Measurements from ENCODE around the gene ADAMTS4.
A peak's percentile ranks its signal among the peaks of the same experiment; 100 is the strongest.

ADAMTS4 gene

GRCh38 chr1:161177936-161178244, 21.0 kb downstream of the ADAMTS4 start:
- H3K4me2 ChIP-seq (ENCODE audit: low read length) = peak overlapping the region; percentile 94
- H3K9me3 ChIP-seq (ENCODE audit: control insufficient read depth, insufficient read depth, low read length) = no peaks in the 10 kb centered on the region
- peaks cover 16% of the 10 kb centered on the region for H3K79me2 ChIP-seq (ENCODE audit: control insufficient read depth, low read length)
- H3K27me3 ChIP-seq (ENCODE audit: control insufficient read depth, low read length) = no peaks in the 10 kb centered on the region
- H3K9me2 ChIP-seq (replicated peaks; ENCODE audit: control insufficient read depth, low read length) = no peaks in the 10 kb centered on the region
- H3K4me3 ChIP-seq (ENCODE audit: low read length) = peak overlapping the region; percentile 99
- peaks cover 26% of the 10 kb centered on the region for H3K36me3 ChIP-seq (ENCODE audit: control insufficient read depth, low read length)
- 0 out of 2 replicates have a peak, but pooled peaks cover 2% of the 10 kb centered on the region for H3F3A ChIP-seq (ENCODE audit: control insufficient read depth, insufficient read depth)
- no peaks in the 10 kb centered on the region for H4K20me1 ChIP-seq (ENCODE audit: control insufficient read depth, insufficient read depth, low read depth, low read length)
- peaks cover 30% of the 10 kb centered on the region for H3K4me1 ChIP-seq (ENCODE audit: control insufficient read depth, low read length)
- H3K27ac ChIP-seq (ENCODE audit: low read depth, low read length) = 0 out of 2 replicates have a peak overlapping the region, but pooled peaks have one; percentile 31
- no peak for TF ChIP-seq EZH2phosphoT487 (IDR thresholded peaks at IDR 0.05; ENCODE audit: borderline replicate concordance, low read length)
- TF ChIP-seq, protein P1, sequence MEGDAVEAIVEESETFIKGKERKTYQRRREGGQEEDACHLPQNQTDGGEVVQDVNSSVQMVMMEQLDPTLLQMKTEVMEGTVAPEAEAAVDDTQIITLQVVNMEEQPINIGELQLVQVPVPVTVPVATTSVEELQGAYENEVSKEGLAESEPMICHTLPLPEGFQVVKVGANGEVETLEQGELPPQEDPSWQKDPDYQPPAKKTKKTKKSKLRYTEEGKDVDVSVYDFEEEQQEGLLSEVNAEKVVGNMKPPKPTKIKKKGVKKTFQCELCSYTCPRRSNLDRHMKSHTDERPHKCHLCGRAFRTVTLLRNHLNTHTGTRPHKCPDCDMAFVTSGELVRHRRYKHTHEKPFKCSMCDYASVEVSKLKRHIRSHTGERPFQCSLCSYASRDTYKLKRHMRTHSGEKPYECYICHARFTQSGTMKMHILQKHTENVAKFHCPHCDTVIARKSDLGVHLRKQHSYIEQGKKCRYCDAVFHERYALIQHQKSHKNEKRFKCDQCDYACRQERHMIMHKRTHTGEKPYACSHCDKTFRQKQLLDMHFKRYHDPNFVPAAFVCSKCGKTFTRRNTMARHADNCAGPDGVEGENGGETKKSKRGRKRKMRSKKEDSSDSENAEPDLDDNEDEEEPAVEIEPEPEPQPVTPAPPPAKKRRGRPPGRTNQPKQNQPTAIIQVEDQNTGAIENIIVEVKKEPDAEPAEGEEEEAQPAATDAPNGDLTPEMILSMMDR (IDR thresholded peaks at IDR 0.05; ENCODE audit: low read depth, low read length, poor library complexity, severe bottlenecking) = no peak

- Histone ChIP-seq H3K27ac (ENCODE audit: low read depth, low read length) (peak within 1 kb of the TSS; percentile 31), H3K9me3 (ENCODE audit: control insufficient read depth, insufficient read depth, low read length) (no peaks in the 10 kb centered on the region), H3F3A (ENCODE audit: control insufficient read depth, insufficient read depth) (0 out of 2 replicates have a peak, but pooled peaks cover 2% of the 10 kb centered on the region), H3K9me2 (replicated peaks; ENCODE audit: control insufficient read depth, low read length) (no peaks in the 10 kb centered on the region), H3K36me3 (ENCODE audit: control insufficient read depth, low read length) (peaks cover 31% of the 10 kb centered on the region), H3K27me3 (ENCODE audit: control insufficient read depth, low read length) (no peaks in the 10 kb centered on the region), H3K4me1 (ENCODE audit: control insufficient read depth, low read length) (peaks cover 27% of the 10 kb centered on the region), H3K4me3 (ENCODE audit: low read length) (peak within 1 kb of the TSS; percentile 99), H3K4me2 (ENCODE audit: low read length) (peak within 1 kb of the TSS; percentile 94), H4K20me1 (ENCODE audit: control insufficient read depth, insufficient read depth, low read depth, low read length) (no peaks in the 10 kb centered on the region), H3K79me2 (ENCODE audit: control insufficient read depth, low read length) (peaks cover 16% of the 10 kb centered on the region)
- no peak for TF ChIP-seq EZH2phosphoT487 (IDR thresholded peaks at IDR 0.05; ENCODE audit: borderline replicate concordance, low read length)
- TF ChIP-seq, protein P1 (IDR thresholded peaks at IDR 0.05; ENCODE audit: low read depth, low read length, poor library complexity, severe bottlenecking) = no peak
These were observed 21.5 kb downstream of the ADAMTS4 start, which contains the start of gene B4GALT3 for GRCh38 chr1:161177112-161177935. Gene B4GALT3, minus strand, starts transcription at chr1:161177507. Its CDS starts 1,447 bp downstream, at chr1:161176060.

GRCh38 chr1:161176468-161177111, 22.3 kb downstream of the ADAMTS4 start:
- Histone ChIP-seq H4K20me1 (ENCODE audit: control insufficient read depth, insufficient read depth, low read depth, low read length) (no peaks in the 10 kb centered on the region), H3F3A (ENCODE audit: control insufficient read depth, insufficient read depth) (0 out of 2 replicates have a peak, but pooled peaks cover 2% of the 10 kb centered on the region), H3K4me1 (ENCODE audit: control insufficient read depth, low read length) (peaks cover 24% of the 10 kb centered on the region), H3K36me3 (ENCODE audit: control insufficient read depth, low read length) (peaks cover 39% of the 10 kb centered on the region), H3K27ac (ENCODE audit: low read depth, low read length) (peak overlapping the region; percentile 31; the same call in 1 of the 2 replicates), H3K27me3 (ENCODE audit: control insufficient read depth, low read length) (no peaks in the 10 kb centered on the region), H3K4me2 (ENCODE audit: low read length) (peak overlapping the region; percentile 94), H3K9me2 (replicated peaks; ENCODE audit: control insufficient read depth, low read length) (no peaks in the 10 kb centered on the region), H3K9me3 (ENCODE audit: control insufficient read depth, insufficient read depth, low read length) (no peaks in the 10 kb centered on the region), H3K4me3 (ENCODE audit: low read length) (peak overlapping the region; percentile 99), H3K79me2 (ENCODE audit: control insufficient read depth, low read length) (peaks cover 16% of the 10 kb centered on the region)
- no peak for TF ChIP-seq EZH2phosphoT487 (IDR thresholded peaks at IDR 0.05; ENCODE audit: borderline replicate concordance, low read length)

Measured in DOHH2 (cell line).